B cell (primary cell): ENCODE measurements around the gene EYA4.

Experiments
- EZH2 ChIP-seq: IDR thresholded peaks from 2 replicates; pipeline ENCODE4 v1.6.1; 2012; ENCODE audit warnings: borderline replicate concordance, low read depth, mild to moderate bottlenecking, moderate library complexity, low read length; ENCODE audit not compliant: insufficient read depth, poor library complexity, severe bottlenecking
- TF ChIP-seq, protein P1 (sequence below): fragments of 200-600 bp; IDR thresholded peaks from one replicate; pipeline ENCODE4 v1.8.0; 2022; ENCODE audit warnings: antibody characterized with exemption, mild to moderate bottlenecking

- TF ChIP-seq, protein P1, sequence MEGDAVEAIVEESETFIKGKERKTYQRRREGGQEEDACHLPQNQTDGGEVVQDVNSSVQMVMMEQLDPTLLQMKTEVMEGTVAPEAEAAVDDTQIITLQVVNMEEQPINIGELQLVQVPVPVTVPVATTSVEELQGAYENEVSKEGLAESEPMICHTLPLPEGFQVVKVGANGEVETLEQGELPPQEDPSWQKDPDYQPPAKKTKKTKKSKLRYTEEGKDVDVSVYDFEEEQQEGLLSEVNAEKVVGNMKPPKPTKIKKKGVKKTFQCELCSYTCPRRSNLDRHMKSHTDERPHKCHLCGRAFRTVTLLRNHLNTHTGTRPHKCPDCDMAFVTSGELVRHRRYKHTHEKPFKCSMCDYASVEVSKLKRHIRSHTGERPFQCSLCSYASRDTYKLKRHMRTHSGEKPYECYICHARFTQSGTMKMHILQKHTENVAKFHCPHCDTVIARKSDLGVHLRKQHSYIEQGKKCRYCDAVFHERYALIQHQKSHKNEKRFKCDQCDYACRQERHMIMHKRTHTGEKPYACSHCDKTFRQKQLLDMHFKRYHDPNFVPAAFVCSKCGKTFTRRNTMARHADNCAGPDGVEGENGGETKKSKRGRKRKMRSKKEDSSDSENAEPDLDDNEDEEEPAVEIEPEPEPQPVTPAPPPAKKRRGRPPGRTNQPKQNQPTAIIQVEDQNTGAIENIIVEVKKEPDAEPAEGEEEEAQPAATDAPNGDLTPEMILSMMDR: no peak
- no peak for TF ChIP-seq EZH2
Observed at GRCh38 chr6:133467982-133468380, 226.8 kb downstream of the EYA4 start.
